ENCODE results near the gene VAV2.
"Not testable (repeated sequence)": the region's sequence is repeated elsewhere in the genome, so short reads cannot be mapped to it uniquely, and the experiment has no call there.

Gene VAV2

GRCh38 chr9:133914442-133915342, 77.4 kb downstream of the VAV2 start:
- Histone ChIP-seq H3K4me3 (ENCODE audit: low read length) (no peak overlapping the region), H3K27me3 (ENCODE audit: control insufficient read depth, insufficient read depth, low read length) (no peaks in the 10 kb centered on the region), H3K36me3 (ENCODE audit: control insufficient read depth, insufficient read depth, low read length) (no peaks in the 10 kb centered on the region), H3K4me1 (ENCODE audit: control insufficient read depth, insufficient read depth, low read length) (peaks cover 28% of the 10 kb centered on the region), H3K9ac (ENCODE audit: low read length) (no peak overlapping the region), H3K9me3 (ENCODE audit: control insufficient read depth, low read length) (no peaks in the 10 kb centered on the region)

GRCh38 chr9:133913571-133914369, 78.4 kb downstream of the VAV2 start:
- Histone ChIP-seq H3K4me3 (ENCODE audit: low read length) (no peak overlapping the region), H3K4me1 (ENCODE audit: control insufficient read depth, insufficient read depth, low read length) (peaks cover 28% of the 10 kb centered on the region), H3K27me3 (ENCODE audit: control insufficient read depth, insufficient read depth, low read length) (no peaks in the 10 kb centered on the region), H3K36me3 (ENCODE audit: control insufficient read depth, insufficient read depth, low read length) (no peaks in the 10 kb centered on the region), H3K9me3 (ENCODE audit: control insufficient read depth, low read length) (no peaks in the 10 kb centered on the region), H3K9ac (ENCODE audit: low read length) (no peak overlapping the region)

GRCh38 chr9:133910855-133911514, 81.1 kb downstream of the VAV2 start:
- Histone ChIP-seq H3K27me3 (ENCODE audit: control insufficient read depth, insufficient read depth, low read length) (no peaks in the 10 kb centered on the region), H3K9me3 (ENCODE audit: control insufficient read depth, low read length) (no peaks in the 10 kb centered on the region), H3K4me1 (ENCODE audit: control insufficient read depth, insufficient read depth, low read length) (peaks cover 17% of the 10 kb centered on the region), H3K36me3 (ENCODE audit: control insufficient read depth, insufficient read depth, low read length) (no peaks in the 10 kb centered on the region), H3K9ac (ENCODE audit: low read length) (peak overlapping the region; percentile 39), H3K4me3 (ENCODE audit: low read length) (no peak overlapping the region)

GRCh38 chr9:133906932-133907910, 84.9 kb downstream of the VAV2 start:
- H3K9ac ChIP-seq (ENCODE audit: low read length) = no peak overlapping the region
- no peak overlapping the region for H3K4me3 ChIP-seq (ENCODE audit: low read length)
- no peaks in the 10 kb centered on the region for H3K36me3 ChIP-seq (ENCODE audit: control insufficient read depth, insufficient read depth, low read length)
- H3K27me3 ChIP-seq (ENCODE audit: control insufficient read depth, insufficient read depth, low read length) = no peaks in the 10 kb centered on the region
- no peaks in the 10 kb centered on the region for H3K9me3 ChIP-seq (ENCODE audit: control insufficient read depth, low read length)
- H3K4me1 ChIP-seq (ENCODE audit: control insufficient read depth, insufficient read depth, low read length) = peaks cover 7% of the 10 kb centered on the region

- Histone ChIP-seq H3K27me3 (ENCODE audit: control insufficient read depth, insufficient read depth, low read length) (no peaks in the 10 kb centered on the region), H3K36me3 (ENCODE audit: control insufficient read depth, insufficient read depth, low read length) (no peaks in the 10 kb centered on the region), H3K4me3 (ENCODE audit: low read length) (no peak overlapping the region), H3K4me1 (ENCODE audit: control insufficient read depth, insufficient read depth, low read length) (peaks cover 2% of the 10 kb centered on the region), H3K9ac (ENCODE audit: low read length) (no peak overlapping the region), H3K9me3 (ENCODE audit: control insufficient read depth, low read length) (no peaks in the 10 kb centered on the region)
Measured at GRCh38 chr9:133906218-133906617, 85.9 kb downstream of the VAV2 start.

- no peaks in the 10 kb centered on the region for H3K4me1 ChIP-seq (ENCODE audit: control insufficient read depth, insufficient read depth, low read length)
- no peaks in the 10 kb centered on the region for H3K27me3 ChIP-seq (ENCODE audit: control insufficient read depth, insufficient read depth, low read length)
- H3K36me3 ChIP-seq (ENCODE audit: control insufficient read depth, insufficient read depth, low read length) = no peaks in the 10 kb centered on the region
- no peaks in the 10 kb centered on the region for H3K9me3 ChIP-seq (ENCODE audit: control insufficient read depth, low read length)
- no peak overlapping the region for H3K9ac ChIP-seq (ENCODE audit: low read length)
- H3K4me3 ChIP-seq (ENCODE audit: low read length) = no peak overlapping the region
Measured at GRCh38 chr9:133905493-133905892, 86.6 kb downstream of the VAV2 start.

- H3K9me3 ChIP-seq (ENCODE audit: control insufficient read depth, low read length) = no peaks in the 10 kb centered on the region
- H3K4me1 ChIP-seq (ENCODE audit: control insufficient read depth, insufficient read depth, low read length) = no peaks in the 10 kb centered on the region
- no peak overlapping the region for H3K4me3 ChIP-seq (ENCODE audit: low read length)
- H3K36me3 ChIP-seq (ENCODE audit: control insufficient read depth, insufficient read depth, low read length) = no peaks in the 10 kb centered on the region
- no peaks in the 10 kb centered on the region for H3K27me3 ChIP-seq (ENCODE audit: control insufficient read depth, insufficient read depth, low read length)
- no peak overlapping the region for H3K9ac ChIP-seq (ENCODE audit: low read length)
Measured at GRCh38 chr9:133904346-133905090, 87.6 kb downstream of the VAV2 start.

- Histone ChIP-seq H3K9me3 (ENCODE audit: control insufficient read depth, low read length) (no peaks in the 10 kb centered on the region), H3K4me3 (ENCODE audit: low read length) (no peak overlapping the region), H3K4me1 (ENCODE audit: control insufficient read depth, insufficient read depth, low read length) (no peaks in the 10 kb centered on the region), H3K36me3 (ENCODE audit: control insufficient read depth, insufficient read depth, low read length) (no peaks in the 10 kb centered on the region), H3K27me3 (ENCODE audit: control insufficient read depth, insufficient read depth, low read length) (no peaks in the 10 kb centered on the region), H3K9ac (ENCODE audit: low read length) (no peak overlapping the region)
Measured at GRCh38 chr9:133901184-133901835, 90.8 kb downstream of the VAV2 start.

- H3K27me3 ChIP-seq (ENCODE audit: control insufficient read depth, insufficient read depth, low read length) = no peaks in the 10 kb centered on the region
Measured at GRCh38 chr9:133897675-133898074, 94.4 kb downstream of the VAV2 start.

GRCh38 chr9:133896007-133896406, 96.1 kb downstream of the VAV2 start:
- not testable (repeated sequence) for H3K4me3 ChIP-seq (ENCODE audit: low read length); H3K9ac ChIP-seq (ENCODE audit: low read length); H3K4me1 ChIP-seq (ENCODE audit: control insufficient read depth, insufficient read depth, low read length); H3K9me3 ChIP-seq (ENCODE audit: control insufficient read depth, low read length); H3K36me3 ChIP-seq (ENCODE audit: control insufficient read depth, insufficient read depth, low read length); H3K27me3 ChIP-seq (ENCODE audit: control insufficient read depth, insufficient read depth, low read length)

More at GRCh38 chr9:133897675-133898074, 94.4 kb downstream of the VAV2 start:
- no peaks in the 10 kb centered on the region for H3K9me3 ChIP-seq (ENCODE audit: control insufficient read depth, low read length)
- H3K4me1 ChIP-seq (ENCODE audit: control insufficient read depth, insufficient read depth, low read length) = peaks cover under 1% of the 10 kb centered on the region
- no peak overlapping the region for H3K9ac ChIP-seq (ENCODE audit: low read length)
- no peak overlapping the region for H3K4me3 ChIP-seq (ENCODE audit: low read length)
- no peaks in the 10 kb centered on the region for H3K36me3 ChIP-seq (ENCODE audit: control insufficient read depth, insufficient read depth, low read length)

Data from mucosa of stomach (tissue), 1 donor.